Brain microvascular endothelial cell (primary cell): ENCODE measurements around the gene SVIL.
"Not testable (repeated sequence)": the region's sequence is repeated elsewhere in the genome, so short reads cannot be mapped to it uniquely, and the experiment has no call there.

Experiments used
- DNase-seq: peaks from one replicate; pipeline ENCODE4 v3.0.0-alpha.2; 2020
- H3K27ac ChIP-seq: fragments of 250-450 bp; sonication (Bioruptor Pico); 2 replicates; pipeline ENCODE4 v1.5.1; 2020; ENCODE audit warnings: mild to moderate bottlenecking, moderate library complexity
- H3K27me3 ChIP-seq: fragments of 250-450 bp; sonication (Bioruptor Pico); replicated peaks from 2 replicates; pipeline ENCODE4 v1.5.1; 2020; ENCODE audit warnings: mild to moderate bottlenecking
- H3K36me3 ChIP-seq: fragments of 250-450 bp; sonication (Bioruptor Pico); replicated peaks from 2 replicates; pipeline ENCODE4 v1.5.1; 2020; ENCODE audit warnings: mild to moderate bottlenecking
- H3K4me3 ChIP-seq: 2 replicates; pipeline ENCODE4 v1.5.1; 2011; ENCODE audit warnings: low read depth, mild to moderate bottlenecking, control low read depth, low read length, moderate library complexity
- in situ Hi-C: cut with HindIII; loops from 2 replicates; pipeline ENCODE4 v1.10.0; 2017; ENCODE audit warnings: low sequenced_read_pairs, low pct_ligation_motif_present
- TF ChIP-seq, protein P1 (sequence below): IDR thresholded peaks from 2 replicates; pipeline ENCODE4 v1.5.1; 2011; ENCODE audit warnings: low read depth, mild to moderate bottlenecking, moderate library complexity, low read length, control low read depth, inconsistent platforms; ENCODE audit errors: missing control alignments

SVIL gene

DNA sequence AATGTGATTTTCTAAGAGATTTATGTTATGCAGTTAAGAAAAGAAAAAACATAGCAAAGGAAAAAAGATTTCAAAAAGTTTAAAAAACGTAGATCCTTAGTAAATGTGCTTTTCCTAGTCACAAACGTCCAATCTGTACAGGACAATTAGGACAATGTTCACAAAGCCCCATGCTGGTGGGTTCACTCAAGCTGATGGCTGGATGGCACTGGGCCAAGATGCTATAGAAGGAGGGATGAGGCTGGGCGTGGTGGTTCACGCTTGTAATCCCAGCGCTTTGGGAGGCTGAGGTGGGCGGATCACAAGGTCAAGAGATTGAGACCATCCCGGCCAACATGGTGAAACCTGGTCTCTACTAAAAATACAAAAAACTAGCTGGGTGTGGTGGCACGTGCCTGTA lies 22.1 kb downstream of the SVIL start:
- no peak for DNase-seq
- TF ChIP-seq, protein P1, sequence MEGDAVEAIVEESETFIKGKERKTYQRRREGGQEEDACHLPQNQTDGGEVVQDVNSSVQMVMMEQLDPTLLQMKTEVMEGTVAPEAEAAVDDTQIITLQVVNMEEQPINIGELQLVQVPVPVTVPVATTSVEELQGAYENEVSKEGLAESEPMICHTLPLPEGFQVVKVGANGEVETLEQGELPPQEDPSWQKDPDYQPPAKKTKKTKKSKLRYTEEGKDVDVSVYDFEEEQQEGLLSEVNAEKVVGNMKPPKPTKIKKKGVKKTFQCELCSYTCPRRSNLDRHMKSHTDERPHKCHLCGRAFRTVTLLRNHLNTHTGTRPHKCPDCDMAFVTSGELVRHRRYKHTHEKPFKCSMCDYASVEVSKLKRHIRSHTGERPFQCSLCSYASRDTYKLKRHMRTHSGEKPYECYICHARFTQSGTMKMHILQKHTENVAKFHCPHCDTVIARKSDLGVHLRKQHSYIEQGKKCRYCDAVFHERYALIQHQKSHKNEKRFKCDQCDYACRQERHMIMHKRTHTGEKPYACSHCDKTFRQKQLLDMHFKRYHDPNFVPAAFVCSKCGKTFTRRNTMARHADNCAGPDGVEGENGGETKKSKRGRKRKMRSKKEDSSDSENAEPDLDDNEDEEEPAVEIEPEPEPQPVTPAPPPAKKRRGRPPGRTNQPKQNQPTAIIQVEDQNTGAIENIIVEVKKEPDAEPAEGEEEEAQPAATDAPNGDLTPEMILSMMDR: no peak
- no peaks in the 10 kb centered on the region for H3K27me3 ChIP-seq
- H3K4me3 ChIP-seq: no peak overlapping the region
- H3K36me3 ChIP-seq: no peaks in the 10 kb centered on the region
- H3K27ac ChIP-seq: no peak overlapping the region
- in situ Hi-C loops: no loop called here

DNA sequence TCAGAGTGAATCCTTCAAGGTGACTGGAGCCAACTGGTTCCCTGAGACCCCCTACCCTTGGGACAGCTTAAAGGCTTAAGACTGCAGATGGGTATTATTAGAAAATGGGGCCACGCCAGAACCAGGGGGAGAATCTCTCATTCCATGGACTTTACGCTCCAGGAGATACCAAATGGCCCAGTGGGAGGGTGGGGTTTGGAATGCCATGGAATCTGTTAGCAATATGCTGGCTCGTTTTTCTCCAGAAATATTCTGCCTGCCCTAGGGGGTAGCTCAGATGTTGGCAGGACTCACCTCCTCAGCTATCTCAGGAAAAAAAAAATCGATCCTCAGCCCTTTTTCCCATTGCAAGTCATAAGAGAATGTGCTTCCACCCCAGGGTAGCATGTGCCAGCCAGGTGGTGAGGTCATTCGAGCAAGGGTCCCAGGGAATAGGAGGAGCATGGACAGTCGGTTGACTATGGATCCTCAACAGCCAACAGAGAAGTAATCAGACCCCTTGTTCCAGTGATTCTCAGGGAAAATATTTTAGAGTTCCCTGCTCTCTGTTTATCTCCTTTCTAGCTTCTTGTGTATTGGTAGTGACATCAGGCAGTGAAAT lies 22.9 kb downstream of the SVIL start:
- no peaks in the 10 kb centered on the region for H3K27me3 ChIP-seq
- H3K36me3 ChIP-seq: no peaks in the 10 kb centered on the region
- in situ Hi-C loops: no loop called here
- TF ChIP-seq, protein P1: no peak
- H3K27ac ChIP-seq: no peak overlapping the region
- no peak overlapping the region for H3K4me3 ChIP-seq
- no peak for DNase-seq

DNA sequence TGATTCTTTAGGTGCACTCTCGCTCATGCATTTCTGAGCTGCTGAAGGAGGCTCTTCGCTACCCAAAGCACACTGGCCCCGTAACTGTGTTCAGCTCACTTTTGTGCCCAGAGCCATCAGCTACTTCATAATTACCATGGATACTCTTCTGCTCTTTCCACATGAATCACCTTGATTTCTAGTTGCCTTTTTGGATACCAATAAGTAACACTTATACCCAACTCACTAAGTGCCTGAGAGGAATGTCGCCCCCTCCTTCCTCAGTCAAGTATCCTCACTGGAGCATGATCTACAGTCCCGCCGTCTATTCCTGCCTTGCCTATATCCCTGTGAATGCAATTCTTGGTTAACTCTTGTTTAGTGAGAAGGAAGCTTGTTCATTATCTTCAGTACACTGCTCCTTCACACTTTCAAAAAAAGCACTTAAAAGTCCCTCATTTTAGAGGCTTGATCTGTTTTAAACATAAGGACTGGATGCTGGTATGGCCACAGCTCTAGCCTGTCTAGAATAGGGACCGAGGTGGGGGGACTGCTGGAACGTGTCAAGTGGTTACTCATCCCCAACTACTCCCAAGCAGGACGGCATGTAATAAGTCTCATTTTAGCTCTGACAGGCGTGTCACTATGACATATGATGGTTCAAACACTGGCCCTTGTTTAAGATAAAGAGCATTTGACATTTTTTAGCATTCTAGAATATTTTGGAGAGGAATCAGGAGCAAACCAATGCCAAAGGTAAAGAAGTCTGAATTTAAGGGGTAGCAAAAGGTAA lies 23.7 kb downstream of the SVIL start:
- no peaks in the 10 kb centered on the region for H3K36me3 ChIP-seq
- no peak overlapping the region for H3K27ac ChIP-seq
- no peak for DNase-seq
- TF ChIP-seq, protein P1: no peak
- no peak overlapping the region for H3K4me3 ChIP-seq
- in situ Hi-C loops: no loop called here
- H3K27me3 ChIP-seq: no peaks in the 10 kb centered on the region

DNA sequence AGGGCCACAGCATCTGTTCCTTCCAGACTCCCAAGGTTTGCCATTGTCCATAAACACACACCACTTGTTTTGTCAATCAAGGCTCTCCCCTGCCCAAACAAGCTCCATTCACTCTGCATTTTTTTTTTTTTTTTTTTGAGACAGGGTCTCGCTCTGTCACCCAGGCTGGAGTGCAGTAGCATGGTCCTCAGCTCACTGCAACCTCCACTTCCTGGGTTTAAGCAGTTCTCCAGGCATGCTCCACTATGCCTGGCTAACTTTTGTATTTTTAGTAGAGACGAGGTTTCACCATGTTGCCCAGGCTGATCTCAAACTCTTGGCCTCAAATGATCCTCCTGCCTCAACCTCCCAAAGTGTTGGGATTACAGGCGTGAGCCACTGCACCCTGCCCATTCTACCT lies 24.4 kb downstream of the SVIL start:
- H3K36me3 ChIP-seq, H3K27me3 ChIP-seq, H3K27ac ChIP-seq, H3K4me3 ChIP-seq, DNase-seq, in situ Hi-C loops: not testable (repeated sequence)

GRCh38 chr10:29609696-29610095 lies 25.1 kb downstream of the SVIL start:
- no peak for DNase-seq
- TF ChIP-seq, protein P1: no peak
- no peak overlapping the region for H3K27ac ChIP-seq
- H3K4me3 ChIP-seq: no peak overlapping the region
- H3K27me3 ChIP-seq: no peaks in the 10 kb centered on the region
- in situ Hi-C loops: no loop called here
- no peaks in the 10 kb centered on the region for H3K36me3 ChIP-seq

- Histone ChIP-seq H3K36me3 (no peaks in the 10 kb centered on the region), H3K27ac (no peak overlapping the region), H3K27me3 (no peaks in the 10 kb centered on the region), H3K4me3 (no peak overlapping the region)
- TF ChIP-seq, protein P1: no peak
- no peak for DNase-seq
- in situ Hi-C loops: no loop called here
Measured at GRCh38 chr10:29608476-29609301, 26.1 kb downstream of the SVIL start.
